Panc1 (cell line): ENCODE measurements around the gene PPP1R1C. TPM values are rescaled to one million over a fixed set of nuclear protein-coding genes. Genes with fewer than 3 reads are reported as not detected.

Experiments used
- ATAC-seq: fragments of 200-7000 bp; cut with Tn5 transposase; 2 replicates; pipeline ENCODE4 v1.9.1; 2020; ENCODE audit warnings: mild to moderate bottlenecking, moderate library complexity
- BruUV-seq: library from RNA; stranded (reverse); fragments of 400-500 nt; replicated peaks from 2 replicates; lab custom pipeline; 2021; lab: Mats Ljungman, UMichigan
- CTCF ChIA-PET: fragments of 300-600 bp; sonication (Branson Sonifier 250); formaldehyde crosslinking; loops from one replicate; lab custom pipeline; 2022; ENCODE audit warnings: antibody characterized with exemption; lab: Charles Lee
- POLR2A ChIA-PET: fragments of 300-600 bp; sonication (Branson Sonifier 250); formaldehyde crosslinking; loops from one replicate; lab custom pipeline; 2022; ENCODE audit warnings: antibody characterized with exemption; lab: Charles Lee
- DNase-seq: peaks from one replicate; pipeline ENCODE4 v3.0.0-alpha.2; 2010; ENCODE audit warnings: low read depth, low spot score
- H3K27ac ChIP-seq: 2 replicates; pipeline ENCODE4 v1.5.1; 2011; ENCODE audit warnings: mild to moderate bottlenecking, low read length, inconsistent platforms
- H3K27me3 ChIP-seq: fragments of 200-500 bp; sonication (Bioruptor generic); 2 replicates; pipeline ENCODE4 v1.6.0; 2014; ENCODE audit warnings: low read length, inconsistent platforms; ENCODE audit not compliant: control insufficient read depth, insufficient read depth
- H3K36me3 ChIP-seq: fragments of 200-500 bp; sonication (Bioruptor generic); 2 replicates; pipeline ENCODE4 v1.5.1; 2014; ENCODE audit warnings: inconsistent platforms, mild to moderate bottlenecking, low read length, moderate library complexity; ENCODE audit not compliant: control insufficient read depth, insufficient read depth
- H3K4me1 ChIP-seq: 2 replicates; pipeline ENCODE4 v1.5.1; 2011; ENCODE audit warnings: inconsistent platforms, mild to moderate bottlenecking, low read length, moderate library complexity; ENCODE audit not compliant: control insufficient read depth, insufficient read depth
- H3K4me3 ChIP-seq, 2 experiments: 2 replicates each; pipeline ENCODE4 v1.5.1; 2011 to 2012; ENCODE audit warnings: low read depth in 2 of 2, low read length in 2 of 2, mild to moderate bottlenecking in 2 of 2, inconsistent platforms in 1 of 2, moderate library complexity in 1 of 2
- H3K9me3 ChIP-seq: fragments of 200-500 bp; sonication (Bioruptor generic); 2 replicates; pipeline ENCODE4 v1.5.1; 2014; ENCODE audit warnings: low read depth, mild to moderate bottlenecking, inconsistent platforms, low read length, moderate library complexity; ENCODE audit not compliant: control insufficient read depth, insufficient read depth
- CTCF ChIP-seq: fragments of 450-650 bp; IDR thresholded peaks from 2 replicates; pipeline ENCODE4 v1.5.1; 2017; ENCODE audit warnings: mild to moderate bottlenecking
- POLR2AphosphoS5 ChIP-seq: IDR thresholded peaks from 2 replicates; pipeline ENCODE4 v1.6.1; 2012; ENCODE audit warnings: mild to moderate bottlenecking, low read depth, low read length, moderate library complexity
- REST ChIP-seq, 2 experiments: IDR thresholded peaks; 2 replicates each; pipeline ENCODE4 v1.6.1; 2011 to 2012; ENCODE audit warnings: low read depth in 2 of 2, control low read depth in 1 of 2, low read length in 1 of 2, mild to moderate bottlenecking in 1 of 2, moderate library complexity in 1 of 2; ENCODE audit not compliant: insufficient read depth in 1 of 2
- SIN3A ChIP-seq: IDR thresholded peaks from 2 replicates; pipeline ENCODE4 v1.6.1; 2012; ENCODE audit warnings: low read depth, mild to moderate bottlenecking, low read length, moderate library complexity, borderline replicate concordance; ENCODE audit not compliant: insufficient read depth
- TCF7L2 ChIP-seq: IDR thresholded peaks from 2 replicates; pipeline ENCODE4 v1.6.1; 2011; ENCODE audit warnings: mild to moderate bottlenecking, low read depth, low read length, inconsistent platforms
- in situ Hi-C: cut with HindIII; loops from 2 replicates; pipeline ENCODE4 v1.10.0; 2016; ENCODE audit warnings: low sequenced_read_pairs, low pct_unique_long_range_greater_than_20kb
- intact Hi-C: fragments of 100-400 bp; cut with micrococcal nuclease; formaldehyde crosslinking; loops from one replicate; pipeline ENCODE4 v1.10.0; 2022; ENCODE audit not compliant: unreplicated experiment
- total RNA-seq: library from RNA; stranded (reverse); gene quantifications from one replicate; pipeline ENCODE4 v1.2.1, GENCODE V29; 2021; ENCODE audit not compliant: unreplicated experiment

Gene PPP1R1C
- total RNA-seq, 1 experiment from 2014 or later, result 2.6 TPM

- DNase-seq, result no peak
- intact Hi-C loops, result no loop called here
- no peak for ATAC-seq
- in situ Hi-C loops, result no loop called here
- TF ChIP-seq TCF7L2, result no peak
- BruUV-seq, result no TSS peak
- H3K27me3 ChIP-seq, result no peaks in the 10 kb centered on the region
- no peaks in the 10 kb centered on the region for H3K4me1 ChIP-seq
- H3K36me3 ChIP-seq, result no peaks in the 10 kb centered on the region
- H3K4me3 ChIP-seq, result no peak overlapping the region
- no peak overlapping the region for H3K27ac ChIP-seq
- POLR2A ChIA-PET, result no interaction called here
- CTCF ChIA-PET, result no interaction called here
- no peaks in the 10 kb centered on the region for H3K9me3 ChIP-seq
Measured at GRCh38 chr2:182069416-182069815, 83.8 kb downstream of the PPP1R1C start.

- POLR2A ChIA-PET, result no interaction called here
- intact Hi-C loops, result no loop called here
- Histone ChIP-seq H3K36me3 (no peaks in the 10 kb centered on the region), H3K27me3 (no peaks in the 10 kb centered on the region), H3K4me3 (no peak overlapping the region), H3K4me1 (no peaks in the 10 kb centered on the region), H3K9me3 (no peaks in the 10 kb centered on the region), H3K27ac (no peak overlapping the region)
- CTCF ChIA-PET, result no interaction called here
- ATAC-seq, result no peak
- DNase-seq, result no peak
- TF ChIP-seq REST (IDR thresholded peaks at IDR 0.05; ENCODE audit: insufficient read depth in 1 of 2, low read depth in 2 of 2, low read length in 1 of 2) (no peak), POLR2AphosphoS5 (no peak), SIN3A (no peak), TCF7L2 (no peak)
- in situ Hi-C loops, result no loop called here
- BruUV-seq, result no TSS peak
Measured at GRCh38 chr2:182069908-182070307, 84.3 kb downstream of the PPP1R1C start.

GRCh38 chr2:182070736-182071135, 85.1 kb downstream of the PPP1R1C start:
- no peak for DNase-seq
- no TSS peak for BruUV-seq
- Histone ChIP-seq H3K27me3 (no peaks in the 10 kb centered on the region), H3K27ac (no peak overlapping the region), H3K4me3 (no peak overlapping the region), H3K36me3 (no peaks in the 10 kb centered on the region), H3K4me1 (no peaks in the 10 kb centered on the region), H3K9me3 (no peaks in the 10 kb centered on the region)
- POLR2A ChIA-PET, result no interaction called here
- intact Hi-C loops (no loop called here), in situ Hi-C loops (no loop called here)
- TF ChIP-seq POLR2AphosphoS5, result no peak
- no peak for TF ChIP-seq REST (IDR thresholded peaks at IDR 0.05; ENCODE audit: insufficient read depth in 1 of 2, low read depth in 2 of 2, low read length in 1 of 2)
- TF ChIP-seq CTCF, result no peak
- TF ChIP-seq TCF7L2, result no peak
- TF ChIP-seq SIN3A, result no peak
- ATAC-seq, result no peak
- CTCF ChIA-PET, result no interaction called here
